C4-2B (cell line): Measurements from ENCODE around the gene FDXR.

Experiments used
- ZFX ChIP-seq: fragments of 450-650 bp; IDR thresholded peaks from 2 replicates; pipeline ENCODE4 v1.6.1; 2017
- TF ChIP-seq, protein P1 (sequence below): fragments of 450-650 bp; conservative IDR thresholded peaks from 2 replicates; pipeline ENCODE4 v1.5.1; 2017; ENCODE audit warnings: mild to moderate bottlenecking

DNA sequence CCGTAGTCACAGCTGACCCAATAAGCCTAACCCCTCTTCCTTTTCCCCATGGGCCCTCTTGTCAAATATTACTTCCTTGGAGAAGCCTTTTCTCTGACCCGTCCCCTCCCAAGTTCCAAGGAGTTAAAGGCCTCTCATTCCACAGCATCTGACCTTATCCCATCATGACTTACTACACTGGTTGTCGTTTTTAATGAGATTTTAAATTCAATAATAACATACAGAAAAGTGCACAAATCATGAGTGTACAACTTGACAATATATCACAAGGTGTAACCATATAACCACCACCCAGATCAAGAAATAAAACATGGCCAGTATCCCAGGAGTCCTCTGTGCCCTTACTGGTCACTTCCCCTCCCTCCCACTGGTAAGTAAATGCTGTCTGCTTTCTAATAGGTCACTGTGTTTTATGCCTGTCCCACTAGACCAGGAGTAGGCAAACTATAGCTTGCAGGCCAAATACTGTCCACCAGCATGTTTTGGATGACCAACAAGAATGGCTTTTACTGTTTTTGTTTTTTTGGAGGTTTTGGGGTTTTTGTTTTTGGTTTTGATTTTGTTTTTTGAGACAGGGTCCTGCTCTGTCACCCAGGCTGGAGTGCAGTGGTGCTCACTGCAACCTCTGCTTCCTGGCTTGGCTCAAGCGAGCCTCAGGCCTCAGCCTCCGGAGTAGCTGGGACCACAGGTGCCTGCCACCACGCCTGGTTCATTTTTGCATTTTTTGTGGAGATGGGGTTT lies 1.2 kb upstream of the FDXR start:
- TF ChIP-seq, protein P1, sequence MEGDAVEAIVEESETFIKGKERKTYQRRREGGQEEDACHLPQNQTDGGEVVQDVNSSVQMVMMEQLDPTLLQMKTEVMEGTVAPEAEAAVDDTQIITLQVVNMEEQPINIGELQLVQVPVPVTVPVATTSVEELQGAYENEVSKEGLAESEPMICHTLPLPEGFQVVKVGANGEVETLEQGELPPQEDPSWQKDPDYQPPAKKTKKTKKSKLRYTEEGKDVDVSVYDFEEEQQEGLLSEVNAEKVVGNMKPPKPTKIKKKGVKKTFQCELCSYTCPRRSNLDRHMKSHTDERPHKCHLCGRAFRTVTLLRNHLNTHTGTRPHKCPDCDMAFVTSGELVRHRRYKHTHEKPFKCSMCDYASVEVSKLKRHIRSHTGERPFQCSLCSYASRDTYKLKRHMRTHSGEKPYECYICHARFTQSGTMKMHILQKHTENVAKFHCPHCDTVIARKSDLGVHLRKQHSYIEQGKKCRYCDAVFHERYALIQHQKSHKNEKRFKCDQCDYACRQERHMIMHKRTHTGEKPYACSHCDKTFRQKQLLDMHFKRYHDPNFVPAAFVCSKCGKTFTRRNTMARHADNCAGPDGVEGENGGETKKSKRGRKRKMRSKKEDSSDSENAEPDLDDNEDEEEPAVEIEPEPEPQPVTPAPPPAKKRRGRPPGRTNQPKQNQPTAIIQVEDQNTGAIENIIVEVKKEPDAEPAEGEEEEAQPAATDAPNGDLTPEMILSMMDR = no peak
- TF ChIP-seq ZFX = no peak
